Measurements from ENCODE around the gene PPFIBP2. TPM values are rescaled to one million over a fixed set of nuclear protein-coding genes. Genes with fewer than 3 reads are reported as not detected.

Gene PPFIBP2
- total and polyA plus RNA-seq, 2 donors (not counting 1 experiment from before 2014, with no cell fraction given): 22.3 to 175 TPM

GRCh38 chr11:7597620-7598019 is 83.8 kb downstream of the PPFIBP2 start:
- Histone ChIP-seq H3K4me1 (ENCODE audit: control insufficient read depth in 2 of 2, insufficient read depth in 2 of 2, low read length in 2 of 2) (peaks cover 0 to 4% of the 10 kb centered on the region in 2 donors), H3K27me3 (replicated peaks in 1 of 4; ENCODE audit: control extremely low read depth in 1 of 4, control insufficient read depth in 3 of 4, insufficient read depth in 4 of 4, low read length in 3 of 4) (no peaks in the 10 kb centered on the region), H3K79me2 (ENCODE audit: control insufficient read depth, insufficient read depth, low read length) (no peaks in the 10 kb centered on the region), H3K9ac (ENCODE audit: low read length) (no peak overlapping the region), H3K27ac (ENCODE audit: low read length in 2 of 2) (no peak overlapping the region), H4K20me1 (ENCODE audit: control insufficient read depth, insufficient read depth, low read length, poor library complexity, severe bottlenecking) (no peaks in the 10 kb centered on the region), H3K4me2 (replicated peaks; ENCODE audit: low read depth, low read length, poor library complexity, severe bottlenecking) (no peak overlapping the region), H3K4me3 (ENCODE audit: control extremely low read depth in 1 of 5, extremely low read depth in 1 of 5, insufficient read depth in 1 of 5, low read depth in 2 of 5, low read length in 4 of 5) (no peak overlapping the region), H2AFZ (ENCODE audit: insufficient read depth, low read depth, low read length, poor library complexity, severe bottlenecking) (no peak overlapping the region), H3K36me3 (replicated peaks in 1 of 2; ENCODE audit: control extremely low read depth in 1 of 2, control insufficient read depth in 1 of 2, extremely low read depth in 1 of 2, insufficient read depth in 2 of 2, low read length in 1 of 2) (peaks cover 0 to 51% of the 10 kb centered on the region in 2 experiments), H3K9me3 (ENCODE audit: control extremely low read depth in 1 of 3, control insufficient read depth in 2 of 3, insufficient read depth in 1 of 3, low read length in 2 of 3) (no peaks in the 10 kb centered on the region)
- ChIA-PET CTCF (no interaction called here), POLR2A (no interaction called here)
- no peaks in the 10 kb centered on the region for H3K9me3 Mint-ChIP-seq (ENCODE audit: insufficient read depth)
- no peak overlapping the region for H3K27ac Mint-ChIP-seq
- peaks cover 5% of the 10 kb centered on the region for H3K4me1 Mint-ChIP-seq
- no peak overlapping the region for H3K4me3 Mint-ChIP-seq
- H3K27me3 Mint-ChIP-seq: no peaks in the 10 kb centered on the region
- DNase-seq: no peak
- no peak for ATAC-seq (ENCODE audit: low read depth)
- TF ChIP-seq CTCF (IDR thresholded peaks at IDR 0.05): no peak
- TF ChIP-seq EZH2 (IDR thresholded peaks at IDR 0.05; ENCODE audit: borderline replicate concordance, insufficient read depth, low read depth, low read length, poor library complexity, severe bottlenecking): no peak
- 73% methylated on average over 6 of the region's 8 CpGs for WGBS (ENCODE audit: insufficient coverage)
- intact Hi-C loops (cut with micrococcal nuclease): no loop called here

- Mint-ChIP-seq H3K4me1 (no peaks in the 10 kb centered on the region), H3K27me3 (no peaks in the 10 kb centered on the region), H3K9me3 (ENCODE audit: insufficient read depth) (no peaks in the 10 kb centered on the region), H3K27ac (no peak overlapping the region), H3K4me3 (no peak overlapping the region)
- DNase-seq (no peak), ATAC-seq (ENCODE audit: low read depth) (no peak)
- Histone ChIP-seq H3K4me1 (ENCODE audit: control insufficient read depth in 2 of 2, insufficient read depth in 2 of 2, low read length in 2 of 2) (no peaks in the 10 kb centered on the region), H3K4me3 (ENCODE audit: control extremely low read depth in 1 of 5, extremely low read depth in 1 of 5, insufficient read depth in 1 of 5, low read depth in 2 of 5, low read length in 4 of 5) (no peak overlapping the region), H3K27ac (ENCODE audit: low read length in 2 of 2) (no peak overlapping the region), H3K36me3 (replicated peaks in 1 of 2; ENCODE audit: control extremely low read depth in 1 of 2, control insufficient read depth in 1 of 2, extremely low read depth in 1 of 2, insufficient read depth in 2 of 2, low read length in 1 of 2) (peaks cover 0 to 44% of the 10 kb centered on the region in 2 experiments), H2AFZ (ENCODE audit: insufficient read depth, low read depth, low read length, poor library complexity, severe bottlenecking) (no peak overlapping the region), H3K27me3 (replicated peaks in 1 of 4; ENCODE audit: control extremely low read depth in 1 of 4, control insufficient read depth in 3 of 4, insufficient read depth in 4 of 4, low read length in 3 of 4) (no peaks in the 10 kb centered on the region), H4K20me1 (ENCODE audit: control insufficient read depth, insufficient read depth, low read length, poor library complexity, severe bottlenecking) (no peaks in the 10 kb centered on the region), H3K79me2 (ENCODE audit: control insufficient read depth, insufficient read depth, low read length) (no peaks in the 10 kb centered on the region), H3K4me2 (replicated peaks; ENCODE audit: low read depth, low read length, poor library complexity, severe bottlenecking) (no peak overlapping the region), H3K9ac (ENCODE audit: low read length) (no peak overlapping the region), H3K9me3 (ENCODE audit: control extremely low read depth in 1 of 3, control insufficient read depth in 2 of 3, insufficient read depth in 1 of 3, low read length in 2 of 3) (no peaks in the 10 kb centered on the region)
- intact Hi-C loops (cut with micrococcal nuclease): no loop called here
- ChIA-PET CTCF (no interaction called here), POLR2A (no interaction called here)
- WGBS (ENCODE audit: insufficient coverage): 95% methylated on average over 2 of the region's 2 CpGs
- no peak for TF ChIP-seq EZH2 (IDR thresholded peaks at IDR 0.05; ENCODE audit: borderline replicate concordance, insufficient read depth, low read depth, low read length, poor library complexity, severe bottlenecking)
- TF ChIP-seq CTCF (IDR thresholded peaks at IDR 0.05): no peak
Measured at GRCh38 chr11:7599209-7599608, 85.4 kb downstream of the PPFIBP2 start.

All from B cell (primary cell).